Gastrocnemius medialis (tissue), 4 donors: ENCODE results near the gene PPM1J.

ENCODE experiments used
- POLR2A ChIP-seq, 2 donors: fragments of 450-650 bp; IDR thresholded peaks; one replicate each; pipeline ENCODE4 v1.6.1; 2017; ENCODE audit warnings: antibody characterized with exemption in 2 of 2, mild to moderate bottlenecking in 2 of 2, moderate library complexity in 2 of 2
- TF ChIP-seq, protein P1 (sequence below), 5 experiments: fragments of 450-650 bp in 3 of 5; fragments of 200-600 bp in 2 of 5; sonication (generic) in 2 of 5; IDR thresholded peaks in 4 of 5; conservative IDR thresholded peaks in 1 of 5; 1 replicate in 4 of 5; 2 replicates in 1 of 5; pipeline ENCODE4 v1.5.1; 2016 to 2019; ENCODE audit warnings: antibody characterized with exemption in 5 of 5, mild to moderate bottlenecking in 3 of 5, moderate library complexity in 3 of 5

DNA sequence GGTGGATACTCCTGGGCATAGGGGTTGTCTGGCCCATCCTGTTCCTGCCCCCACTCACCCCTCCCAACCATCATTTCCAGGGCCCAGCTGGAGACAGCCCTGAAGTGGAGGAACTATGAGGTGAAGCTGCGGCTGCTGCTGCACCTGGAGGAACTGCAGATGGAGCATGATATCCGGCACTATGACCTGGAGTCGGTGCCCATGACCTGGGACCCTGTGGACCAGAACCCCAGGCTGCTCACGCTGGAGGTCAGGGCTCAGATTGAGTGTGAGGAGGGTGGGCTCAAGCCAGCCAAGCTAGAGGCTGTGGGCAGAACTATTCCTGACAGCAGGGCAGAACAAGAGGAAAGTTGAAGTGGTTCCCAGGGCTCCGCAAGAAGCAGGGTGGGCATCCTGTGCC is 22.5 kb downstream of the PPM1J start:
- no peak for TF ChIP-seq POLR2A (IDR thresholded peaks at IDR 0.05)
- TF ChIP-seq, protein P1, sequence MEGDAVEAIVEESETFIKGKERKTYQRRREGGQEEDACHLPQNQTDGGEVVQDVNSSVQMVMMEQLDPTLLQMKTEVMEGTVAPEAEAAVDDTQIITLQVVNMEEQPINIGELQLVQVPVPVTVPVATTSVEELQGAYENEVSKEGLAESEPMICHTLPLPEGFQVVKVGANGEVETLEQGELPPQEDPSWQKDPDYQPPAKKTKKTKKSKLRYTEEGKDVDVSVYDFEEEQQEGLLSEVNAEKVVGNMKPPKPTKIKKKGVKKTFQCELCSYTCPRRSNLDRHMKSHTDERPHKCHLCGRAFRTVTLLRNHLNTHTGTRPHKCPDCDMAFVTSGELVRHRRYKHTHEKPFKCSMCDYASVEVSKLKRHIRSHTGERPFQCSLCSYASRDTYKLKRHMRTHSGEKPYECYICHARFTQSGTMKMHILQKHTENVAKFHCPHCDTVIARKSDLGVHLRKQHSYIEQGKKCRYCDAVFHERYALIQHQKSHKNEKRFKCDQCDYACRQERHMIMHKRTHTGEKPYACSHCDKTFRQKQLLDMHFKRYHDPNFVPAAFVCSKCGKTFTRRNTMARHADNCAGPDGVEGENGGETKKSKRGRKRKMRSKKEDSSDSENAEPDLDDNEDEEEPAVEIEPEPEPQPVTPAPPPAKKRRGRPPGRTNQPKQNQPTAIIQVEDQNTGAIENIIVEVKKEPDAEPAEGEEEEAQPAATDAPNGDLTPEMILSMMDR (IDR thresholded peaks at IDR 0.05 in 4 of 5, conservative IDR thresholded peaks at IDR 0.05 in 1 of 5), result no peak
